GM19463 (cell line): ENCODE data around the gene IGFBP2.

ENCODE experiments used
- ATAC-seq: cut with Tn5 transposase; IDR thresholded peaks from one replicate; pipeline ENCODE4 v1.9.1; 2021; ENCODE audit warnings: mild to moderate bottlenecking, moderate library complexity; ENCODE audit not compliant: unreplicated experiment

IGFBP2 gene

GRCh38 chr2:216615298-216616082 lies 17.7 kb upstream of the IGFBP2 start:
- ATAC-seq: no peak

- no peak for ATAC-seq
These were observed 17.0 kb upstream of the IGFBP2 start for GRCh38 chr2:216616083-216616678.

- no peak for ATAC-seq
These were observed 15.9 kb upstream of the IGFBP2 start for GRCh38 chr2:216617159-216617815.

GRCh38 chr2:216618785-216619184 lies 14.4 kb upstream of the IGFBP2 start:
- ATAC-seq: no peak

- no peak for ATAC-seq
These were observed 13.5 kb upstream of the IGFBP2 start for GRCh38 chr2:216619411-216620393.

GRCh38 chr2:216620786-216621185 lies 12.4 kb upstream of the IGFBP2 start:
- no peak for ATAC-seq

- no peak for ATAC-seq
These were observed 11.9 kb upstream of the IGFBP2 start for GRCh38 chr2:216621292-216621691.

- no peak for ATAC-seq
These were observed 10.7 kb upstream of the IGFBP2 start for GRCh38 chr2:216622526-216622925.

- no peak for ATAC-seq
These were observed 9.0 kb upstream of the IGFBP2 start for GRCh38 chr2:216624251-216624650.

GRCh38 chr2:216626168-216626874 lies 6.9 kb upstream of the IGFBP2 start:
- ATAC-seq: no peak

- ATAC-seq: no peak
These were observed 6.4 kb upstream of the IGFBP2 start for GRCh38 chr2:216626875-216627245.

GRCh38 chr2:216629784-216630183 lies 3.4 kb upstream of the IGFBP2 start:
- no peak for ATAC-seq

GRCh38 chr2:216632346-216632951 lies 771 bp upstream of the IGFBP2 start:
- ATAC-seq: no peak

GRCh38 chr2:216633616-216634369 lies 573 bp downstream of the IGFBP2 start:
- ATAC-seq: no peak

- no peak for ATAC-seq
These were observed 1.3 kb downstream of the IGFBP2 start for GRCh38 chr2:216634370-216635148.

GRCh38 chr2:216635171-216635570 lies 2.0 kb downstream of the IGFBP2 start:
- ATAC-seq: no peak

GRCh38 chr2:216635701-216636550 lies 2.7 kb downstream of the IGFBP2 start:
- no peak for ATAC-seq
